Measurements from ENCODE around the gene TAF11.
"Not testable (repeated sequence)": the region's sequence is repeated elsewhere in the genome, so short reads cannot be mapped to it uniquely, and the experiment has no call there.

TAF11 gene

GRCh38 chr6:34904990-34905613 lies 17.3 kb upstream of the TAF11 start:
- DNase-seq: no peak

DNA sequence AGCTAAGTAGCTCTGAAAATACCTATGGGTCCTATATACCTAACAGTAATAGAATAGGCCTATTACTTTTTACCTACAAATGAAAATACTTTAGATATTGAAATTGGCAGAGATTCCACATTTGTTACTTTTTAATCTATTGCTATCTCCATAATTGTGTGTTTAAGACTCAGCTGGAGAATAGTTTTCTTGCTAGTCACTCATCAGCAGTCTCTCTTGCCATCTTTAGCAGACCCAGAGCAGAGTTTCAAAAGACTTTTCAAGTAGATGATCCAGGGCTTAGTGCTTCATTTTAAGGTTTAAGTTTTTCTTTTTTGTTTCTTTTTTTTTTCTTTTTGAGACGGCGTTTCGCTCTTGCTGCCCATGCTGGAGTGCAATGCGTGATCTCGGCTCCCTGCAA lies 14.1 kb upstream of the TAF11 start:
- DNase-seq: no peak

GRCh38 chr6:34900321-34901031 lies 12.6 kb upstream of the TAF11 start:
- DNase-seq: no peak

GRCh38 chr6:34899748-34900147 lies 11.9 kb upstream of the TAF11 start:
- DNase-seq: not testable (repeated sequence)

DNA sequence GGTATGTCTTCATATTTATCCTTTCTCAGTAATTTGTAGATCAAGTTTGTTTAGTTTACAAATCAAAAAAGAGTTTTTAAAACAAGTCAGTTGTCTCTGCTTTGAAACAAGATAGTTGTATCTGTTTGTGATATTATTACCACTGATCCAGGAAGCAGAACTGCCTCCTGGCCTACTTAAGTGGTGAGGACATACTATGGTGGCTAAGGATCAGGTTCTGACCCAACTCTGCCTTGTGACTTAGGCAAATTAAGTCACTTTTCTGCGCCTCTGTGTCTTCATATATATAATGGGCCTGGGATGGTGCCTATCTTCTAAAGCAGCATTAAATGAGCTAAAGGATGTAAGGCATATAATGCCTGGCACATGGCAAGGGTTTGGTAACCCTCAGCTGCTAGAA lies 9.9 kb upstream of the TAF11 start:
- no peak for DNase-seq

DNA sequence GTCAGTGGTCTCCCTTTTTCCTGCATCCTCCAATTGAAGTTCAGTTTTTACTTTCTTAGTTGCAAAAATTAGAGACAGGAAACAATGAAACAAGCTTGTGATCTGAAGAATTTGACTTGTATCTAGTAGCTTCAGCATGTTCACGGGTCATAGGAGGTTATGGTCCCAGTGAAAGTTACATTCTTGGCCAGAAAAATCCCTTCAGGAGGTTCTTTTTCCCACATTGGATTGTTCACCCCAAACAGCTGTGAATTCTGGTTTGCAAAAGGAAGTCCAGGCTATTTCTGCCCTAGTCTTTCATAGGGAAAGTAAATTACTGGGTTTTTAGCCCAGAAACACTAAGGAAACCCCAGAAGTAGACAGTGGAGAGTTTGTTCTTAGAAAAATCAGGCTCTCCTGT lies 9.3 kb upstream of the TAF11 start:
- no peak for DNase-seq

DNA sequence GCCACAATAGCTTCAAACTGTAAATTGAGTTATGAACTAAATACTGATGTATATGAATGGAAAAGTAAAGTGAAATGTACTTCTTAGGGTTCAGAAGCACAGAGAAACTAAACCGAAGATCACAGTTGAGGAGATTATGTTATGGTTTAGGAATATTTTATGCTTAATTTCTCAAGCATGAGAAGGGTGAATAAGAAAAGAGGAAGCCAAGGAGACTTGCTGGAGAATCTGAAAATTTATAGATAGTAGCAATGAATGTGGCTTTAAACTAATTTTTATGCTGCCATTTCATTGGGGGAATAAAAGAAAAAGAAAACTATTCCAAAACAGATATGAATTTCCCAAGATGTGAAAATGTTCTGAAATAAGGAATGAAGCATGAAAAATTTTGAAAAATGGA lies 6.9 kb upstream of the TAF11 start:
- DNase-seq: no peak

- DNase-seq: no peak
Measured at GRCh38 chr6:34891296-34891695, 3.5 kb upstream of the TAF11 start.

DNA sequence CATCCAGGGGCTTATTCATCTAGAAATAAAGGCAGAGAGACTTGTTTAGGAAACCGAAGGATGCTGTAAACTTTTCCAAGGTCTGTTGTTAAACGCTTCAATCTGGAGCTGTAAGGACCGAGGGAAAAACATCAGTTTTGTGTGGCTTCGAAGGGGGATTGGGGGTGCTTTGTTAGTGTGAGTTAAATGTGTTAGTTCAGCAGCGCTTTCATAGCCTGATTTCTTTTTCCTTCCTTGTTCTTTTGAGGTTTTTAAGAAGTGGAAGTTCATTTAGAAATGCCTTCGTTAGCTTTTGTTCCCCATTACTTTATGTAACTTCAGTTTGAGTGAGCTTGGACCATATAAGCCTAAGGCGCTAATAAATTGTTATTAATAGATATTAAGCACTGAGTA lies 2.7 kb upstream of the TAF11 start:
- no peak for DNase-seq

- peak; percentile 93 for DNase-seq
Measured at GRCh38 chr6:34888874-34889555, 1.2 kb upstream of the TAF11 start, which contains the start of gene ANKS1A. ANKS1A (plus strand) TSS chr6:34889255; CDS start chr6:34889403, 148 bp downstream.

GRCh38 chr6:34888514-34888856 lies 643 bp upstream of the TAF11 start:
- no peak for DNase-seq

- DNase-seq: not testable (repeated sequence)
Measured at GRCh38 chr6:34885837-34886236, 2.0 kb downstream of the TAF11 start.

DNA sequence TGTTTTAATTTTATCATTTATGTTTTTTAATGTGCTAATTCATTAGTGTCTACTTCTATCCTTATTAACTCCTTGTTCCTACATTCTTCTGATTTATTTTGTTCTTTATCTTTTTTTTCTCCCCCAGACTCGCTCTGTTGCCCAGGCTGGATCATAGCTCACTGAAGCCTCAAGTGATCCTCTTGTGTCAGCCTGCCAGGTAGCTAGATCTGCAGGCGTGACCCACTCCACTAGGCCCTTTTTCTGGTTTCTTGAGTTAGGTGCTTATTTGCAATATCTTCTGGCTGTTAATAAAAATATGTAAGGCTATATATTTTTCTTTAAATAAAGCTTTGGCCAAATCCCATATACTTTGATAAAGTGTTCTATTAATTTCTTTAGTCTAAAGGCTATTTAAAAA lies 2.8 kb downstream of the TAF11 start:
- no peak for DNase-seq

- DNase-seq: not testable (repeated sequence)
Measured at GRCh38 chr6:34884073-34884472, 3.8 kb downstream of the TAF11 start.

DNA sequence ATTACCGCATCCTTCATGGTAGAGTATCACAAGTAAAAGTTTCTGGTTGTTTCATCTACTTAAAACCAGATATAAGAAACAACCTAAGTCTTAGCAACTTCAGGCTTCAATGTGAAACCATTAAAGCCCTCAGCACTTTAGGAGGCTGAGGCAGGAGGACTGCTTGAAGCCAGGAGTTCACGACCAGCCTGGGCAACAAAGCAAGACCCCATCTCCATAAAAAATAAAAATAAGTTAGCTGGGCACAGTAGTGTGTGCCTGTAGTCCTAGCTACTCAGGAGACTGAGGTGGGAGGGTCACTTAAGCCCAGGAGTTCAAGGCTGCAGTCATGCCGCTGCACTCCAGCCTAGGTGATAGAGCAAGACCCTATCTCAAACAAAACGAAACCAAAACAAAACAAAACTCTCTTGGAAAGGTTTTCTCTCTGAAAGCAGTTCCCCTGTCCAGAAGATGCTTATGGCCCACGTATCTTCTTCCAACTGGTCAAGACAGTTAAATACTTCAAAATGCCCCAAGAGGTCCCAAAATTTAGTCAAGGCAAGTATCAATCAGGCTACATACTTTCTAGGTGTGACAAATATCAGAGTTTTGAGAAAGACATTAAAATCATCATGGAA lies 9.9 kb downstream of the TAF11 start:
- no peak for DNase-seq

DNA sequence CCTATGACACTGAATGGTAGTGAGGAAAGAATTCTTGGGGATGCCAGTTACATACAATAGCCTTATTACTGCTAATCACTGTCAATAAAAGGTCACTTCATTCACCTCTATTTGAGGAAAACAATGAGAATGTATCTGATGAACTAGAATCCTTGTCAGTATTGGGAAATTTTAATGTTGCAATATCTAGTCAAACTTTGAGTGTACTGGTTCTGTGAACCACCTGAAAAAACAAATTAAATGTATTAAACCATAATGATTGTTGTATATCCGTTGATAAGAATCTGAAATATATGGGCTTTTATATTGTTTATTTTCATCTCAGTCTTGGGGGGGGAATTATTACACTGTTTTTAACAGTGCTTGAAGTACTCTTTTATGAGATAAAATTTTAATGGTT lies 10.6 kb downstream of the TAF11 start:
- no peak for DNase-seq

DNA sequence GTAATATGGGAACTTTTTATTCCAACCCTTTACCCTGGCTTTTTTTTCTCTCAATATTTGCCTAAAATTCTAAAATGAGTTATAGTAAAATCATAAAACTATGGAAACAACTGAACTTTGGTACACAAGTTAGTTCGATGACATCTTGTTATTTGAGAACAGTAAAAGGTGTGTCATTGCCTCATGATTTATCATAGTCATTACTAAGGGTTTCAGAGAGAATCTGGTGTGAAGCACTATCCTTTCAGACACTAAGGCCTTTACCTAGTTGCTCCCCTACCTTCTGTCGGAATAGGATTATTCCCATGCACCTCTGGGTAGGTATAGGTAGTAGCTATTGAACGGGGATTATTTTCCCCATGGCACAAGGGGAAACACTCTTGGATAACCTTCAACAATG lies 11.4 kb downstream of the TAF11 start:
- no peak for DNase-seq

- no peak for DNase-seq
Measured at GRCh38 chr6:34875292-34876213, 12.3 kb downstream of the TAF11 start.

- no peak for DNase-seq
Measured at GRCh38 chr6:34872332-34872731, 15.5 kb downstream of the TAF11 start.

GRCh38 chr6:34871853-34872252 lies 16.0 kb downstream of the TAF11 start:
- DNase-seq: no peak

DNA sequence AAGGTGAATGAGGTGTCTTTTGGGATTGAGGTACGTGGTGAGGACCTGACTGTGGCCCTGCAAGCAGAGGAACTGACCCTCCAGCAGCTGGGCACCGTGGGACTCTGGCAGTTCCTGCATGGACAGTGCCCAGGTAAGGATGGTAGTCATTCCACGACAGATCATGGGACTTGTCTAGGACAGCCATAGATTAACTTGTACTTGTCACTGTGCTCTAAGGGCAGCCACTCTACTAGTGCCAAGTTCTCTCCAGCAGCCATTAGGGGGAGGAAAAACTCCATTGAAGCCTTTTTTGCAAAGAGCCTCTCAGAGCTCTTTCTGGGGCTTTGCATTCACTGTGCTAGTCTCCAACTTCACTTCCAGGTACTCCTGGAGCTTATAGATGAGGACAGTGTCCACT lies 20.4 kb downstream of the TAF11 start:
- DNase-seq: no peak

DNA sequence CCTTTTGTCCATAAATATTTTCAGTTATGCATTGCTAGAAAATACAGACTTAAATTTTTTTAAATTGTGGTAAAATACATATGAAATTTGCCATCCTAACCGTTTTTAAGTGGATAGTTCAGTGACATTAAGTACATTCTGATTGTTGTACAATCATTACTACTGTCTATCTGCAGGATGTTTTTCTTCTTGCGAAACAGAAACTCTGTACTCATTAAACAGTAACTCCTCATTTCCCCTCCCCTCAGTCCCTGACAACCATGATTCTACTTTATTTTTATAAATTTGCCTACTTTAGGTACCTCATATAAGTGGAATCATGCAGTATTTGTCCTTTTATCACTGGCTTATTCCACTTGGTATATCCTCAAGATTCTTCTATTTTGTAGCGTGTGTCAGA lies 21.3 kb downstream of the TAF11 start:
- DNase-seq: no peak

- no peak for DNase-seq
Measured at GRCh38 chr6:34865107-34865506, 22.7 kb downstream of the TAF11 start.

All from stimulated activated CD4-positive, alpha-beta T cell treated with anti-CD3 and anti-CD28 coated beads, Interleukin-2, amount 100 ng/mL, for 24 hours (primary cell).